OCI-LY3 (cell line): Measurements from ENCODE around the gene KCNAB3.

Experiments used
- H2AFZ ChIP-seq: fragments of 200-600, 300-600 bp; shearing (Covaris generic); 2 replicates; pipeline ENCODE4 v1.6.0; 2014; ENCODE audit warnings: antibody characterized with exemption, low read depth, low read length
- H3K27ac ChIP-seq: fragments of 200-600, 300-600 bp; sonication (generic); 2 replicates; pipeline ENCODE4 v1.5.1; 2014; ENCODE audit warnings: mild to moderate bottlenecking, low read length, moderate library complexity, mixed read lengths
- H3K27me3 ChIP-seq: fragments of 200-600, 300-600 bp; sonication (generic); 2 replicates; pipeline ENCODE4 v1.6.1; 2014; ENCODE audit warnings: low read depth, low read length, mixed read lengths
- H3K36me3 ChIP-seq: fragments of 200-600, 300-600 bp; sonication (generic); replicated peaks from 2 replicates; pipeline ENCODE3; 2014; ENCODE audit warnings: low read depth, low read length, mixed read lengths
- H3K4me1 ChIP-seq: fragments of 300-600, 200-600 bp; sonication (generic); 2 replicates; pipeline ENCODE4 v1.6.1; 2014; ENCODE audit warnings: low read length, mixed read lengths
- H3K4me2 ChIP-seq: fragments of 200-600, 300-600 bp; sonication (generic); 2 replicates; pipeline ENCODE4 v1.6.1; 2014; ENCODE audit warnings: low read length, mixed read lengths
- H3K4me3 ChIP-seq: fragments of 300-600, 200-600 bp; sonication (generic); 2 replicates; pipeline ENCODE4 v1.5.1; 2014; ENCODE audit warnings: antibody characterized with exemption, mild to moderate bottlenecking, low read length, moderate library complexity
- H3K79me2 ChIP-seq: fragments of 300-600, 200-600 bp; shearing (Covaris generic); 2 replicates; pipeline ENCODE4 v1.6.1; 2014; ENCODE audit warnings: mild to moderate bottlenecking, low read length, mixed read lengths
- H3K9ac ChIP-seq: fragments of 300-600, 200-600 bp; shearing (Covaris generic); 2 replicates; pipeline ENCODE4 v1.6.0; 2014; ENCODE audit warnings: mild to moderate bottlenecking, low read length, moderate library complexity
- H3K9me3 ChIP-seq: fragments of 200-600, 300-600 bp; shearing (Covaris generic); 2 replicates; pipeline ENCODE4 v1.6.1; 2014; ENCODE audit warnings: low read length, mixed read lengths; ENCODE audit not compliant: insufficient read depth
- H4K20me1 ChIP-seq: fragments of 200-600, 300-600 bp; sonication (generic); 2 replicates; pipeline ENCODE4 v1.6.1; 2016; ENCODE audit warnings: low read length, mixed read lengths; ENCODE audit not compliant: insufficient read depth
- EZH2phosphoT487 ChIP-seq: fragments of 200-600 bp; shearing (Covaris generic); IDR thresholded peaks from 2 replicates; pipeline ENCODE4 v1.6.1; 2018; ENCODE audit warnings: antibody characterized with exemption, mixed run types, low read depth
- TF ChIP-seq, protein P1 (sequence below): fragments of 200-600, 300-600 bp; sonication (generic); IDR thresholded peaks from 2 replicates; pipeline ENCODE4 v1.5.1; 2014; ENCODE audit warnings: antibody characterized with exemption, low read length, low read depth

Gene KCNAB3

DNA sequence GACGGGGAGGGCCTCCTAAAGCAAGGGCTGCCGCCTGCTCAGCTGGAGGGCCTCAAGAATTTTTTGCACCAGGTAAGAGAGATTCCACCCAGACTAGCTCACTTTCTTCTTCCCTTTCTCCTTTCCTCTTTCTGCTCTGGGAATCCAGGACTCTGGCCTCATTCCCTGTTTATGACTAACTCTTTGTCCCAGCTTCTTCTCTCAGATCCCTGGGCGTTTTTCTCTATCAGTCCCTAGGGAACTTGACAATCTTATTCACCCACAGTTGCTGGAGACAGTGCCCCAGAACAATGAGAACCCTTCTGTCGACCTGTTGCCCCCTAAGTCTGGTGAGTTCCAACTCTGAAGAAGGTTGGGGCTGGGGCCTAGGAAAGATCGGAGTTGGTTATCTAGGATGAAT is 18.0 kb upstream of the KCNAB3 start:
- H3K9ac ChIP-seq: no peak overlapping the region
- H3K4me3 ChIP-seq: no peak overlapping the region
- H3K4me2 ChIP-seq: no peak overlapping the region
- H3K36me3 ChIP-seq: peaks cover 31% of the 10 kb centered on the region
- no peak overlapping the region for H3K27ac ChIP-seq
- H3K4me1 ChIP-seq: peaks cover 19% of the 10 kb centered on the region
- TF ChIP-seq EZH2phosphoT487: no peak
- H3K79me2 ChIP-seq: no peaks in the 10 kb centered on the region
- no peaks in the 10 kb centered on the region for H3K9me3 ChIP-seq
- no peak overlapping the region for H2AFZ ChIP-seq
- no peaks in the 10 kb centered on the region for H4K20me1 ChIP-seq
- H3K27me3 ChIP-seq: no peaks in the 10 kb centered on the region

DNA sequence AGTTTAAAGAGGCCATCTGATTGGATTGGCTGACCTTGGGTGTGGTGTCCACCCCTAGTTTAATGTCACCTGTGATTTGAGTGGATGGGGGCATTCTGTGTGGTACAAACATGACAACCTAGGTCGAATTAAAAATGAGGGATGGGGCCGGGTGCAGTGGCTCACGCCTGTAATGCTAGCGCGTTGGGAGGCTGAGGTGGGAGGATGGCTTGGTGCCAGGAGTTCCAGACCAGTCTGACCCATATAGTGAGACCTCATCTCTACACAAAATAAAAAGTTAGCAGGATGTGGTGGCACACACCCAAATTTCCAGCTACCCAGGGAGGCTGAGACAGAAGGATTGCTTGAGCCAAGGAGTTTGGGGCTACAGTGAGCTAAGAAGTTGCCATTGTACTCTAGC is 16.8 kb upstream of the KCNAB3 start:
- Histone ChIP-seq H3K4me3 (no peak overlapping the region), H3K36me3 (peaks cover 31% of the 10 kb centered on the region), H3K27ac (no peak overlapping the region), H3K9me3 (no peaks in the 10 kb centered on the region), H3K4me2 (no peak overlapping the region), H3K4me1 (peaks cover 12% of the 10 kb centered on the region), H2AFZ (no peak overlapping the region), H3K9ac (no peak overlapping the region), H4K20me1 (no peaks in the 10 kb centered on the region), H3K79me2 (no peaks in the 10 kb centered on the region), H3K27me3 (no peaks in the 10 kb centered on the region)
- no peak for TF ChIP-seq EZH2phosphoT487
- TF ChIP-seq, protein P1, sequence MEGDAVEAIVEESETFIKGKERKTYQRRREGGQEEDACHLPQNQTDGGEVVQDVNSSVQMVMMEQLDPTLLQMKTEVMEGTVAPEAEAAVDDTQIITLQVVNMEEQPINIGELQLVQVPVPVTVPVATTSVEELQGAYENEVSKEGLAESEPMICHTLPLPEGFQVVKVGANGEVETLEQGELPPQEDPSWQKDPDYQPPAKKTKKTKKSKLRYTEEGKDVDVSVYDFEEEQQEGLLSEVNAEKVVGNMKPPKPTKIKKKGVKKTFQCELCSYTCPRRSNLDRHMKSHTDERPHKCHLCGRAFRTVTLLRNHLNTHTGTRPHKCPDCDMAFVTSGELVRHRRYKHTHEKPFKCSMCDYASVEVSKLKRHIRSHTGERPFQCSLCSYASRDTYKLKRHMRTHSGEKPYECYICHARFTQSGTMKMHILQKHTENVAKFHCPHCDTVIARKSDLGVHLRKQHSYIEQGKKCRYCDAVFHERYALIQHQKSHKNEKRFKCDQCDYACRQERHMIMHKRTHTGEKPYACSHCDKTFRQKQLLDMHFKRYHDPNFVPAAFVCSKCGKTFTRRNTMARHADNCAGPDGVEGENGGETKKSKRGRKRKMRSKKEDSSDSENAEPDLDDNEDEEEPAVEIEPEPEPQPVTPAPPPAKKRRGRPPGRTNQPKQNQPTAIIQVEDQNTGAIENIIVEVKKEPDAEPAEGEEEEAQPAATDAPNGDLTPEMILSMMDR: no peak

DNA sequence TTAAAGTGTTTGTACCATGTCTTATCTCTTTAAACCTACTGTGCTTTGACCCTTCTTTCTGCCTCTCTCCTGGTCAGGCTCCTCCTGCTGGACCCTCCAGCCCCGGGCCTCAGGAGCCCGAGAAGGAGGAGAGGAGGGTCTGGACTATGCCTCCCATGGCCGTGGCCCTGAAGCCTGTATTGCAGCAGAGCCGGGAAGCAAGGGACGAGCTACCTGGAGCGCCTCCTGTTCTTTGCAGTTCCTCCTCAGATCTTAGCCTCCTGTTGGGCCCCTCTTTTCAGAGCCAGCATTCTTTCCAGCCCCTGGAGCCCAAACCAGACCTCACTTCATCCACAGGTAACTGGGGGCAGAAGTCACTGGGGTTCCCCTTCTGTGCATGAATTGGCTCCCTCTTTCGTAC is 16.0 kb upstream of the KCNAB3 start:
- no peak overlapping the region for H3K4me2 ChIP-seq
- H3K27ac ChIP-seq: no peak overlapping the region
- no peak for TF ChIP-seq EZH2phosphoT487
- TF ChIP-seq, protein P1: no peak
- no peaks in the 10 kb centered on the region for H4K20me1 ChIP-seq
- peaks cover 7% of the 10 kb centered on the region; the same call in 1 of the 2 replicates for H3K4me1 ChIP-seq
- peaks cover 31% of the 10 kb centered on the region for H3K36me3 ChIP-seq
- no peak overlapping the region for H3K9ac ChIP-seq
- H3K79me2 ChIP-seq: no peaks in the 10 kb centered on the region
- no peak overlapping the region for H3K4me3 ChIP-seq
- H3K9me3 ChIP-seq: no peaks in the 10 kb centered on the region
- no peaks in the 10 kb centered on the region for H3K27me3 ChIP-seq
- H2AFZ ChIP-seq: no peak overlapping the region

DNA sequence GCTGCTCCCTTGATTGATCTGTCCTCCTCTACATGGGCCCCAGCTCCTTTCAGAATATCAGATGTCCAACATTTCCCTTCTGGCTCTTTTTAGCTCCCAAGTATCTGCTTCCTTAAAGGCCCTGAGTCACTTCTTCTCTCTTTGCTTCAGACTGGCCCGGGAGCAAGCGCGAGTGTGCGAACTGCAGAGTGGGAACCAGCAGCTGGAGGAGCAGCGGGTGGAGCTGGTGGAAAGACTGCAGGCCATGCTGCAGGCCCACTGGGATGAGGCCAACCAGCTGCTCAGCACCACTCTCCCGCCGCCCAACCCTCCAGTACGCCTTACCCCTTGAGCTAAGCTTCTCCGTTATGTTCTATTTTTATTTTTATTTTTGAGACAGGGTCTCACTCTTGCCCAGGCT is 14.7 kb upstream of the KCNAB3 start:
- Histone ChIP-seq H3K4me3 (no peak overlapping the region), H4K20me1 (no peaks in the 10 kb centered on the region), H3K36me3 (peaks cover 30% of the 10 kb centered on the region), H3K4me1 (peaks cover 7% of the 10 kb centered on the region; the same call in 1 of the 2 replicates), H3K9me3 (no peaks in the 10 kb centered on the region), H3K27ac (no peak overlapping the region), H3K79me2 (no peaks in the 10 kb centered on the region), H3K27me3 (no peaks in the 10 kb centered on the region), H3K9ac (no peak overlapping the region), H3K4me2 (no peak overlapping the region), H2AFZ (no peak overlapping the region)
- TF ChIP-seq, protein P1: no peak
- TF ChIP-seq EZH2phosphoT487: no peak

DNA sequence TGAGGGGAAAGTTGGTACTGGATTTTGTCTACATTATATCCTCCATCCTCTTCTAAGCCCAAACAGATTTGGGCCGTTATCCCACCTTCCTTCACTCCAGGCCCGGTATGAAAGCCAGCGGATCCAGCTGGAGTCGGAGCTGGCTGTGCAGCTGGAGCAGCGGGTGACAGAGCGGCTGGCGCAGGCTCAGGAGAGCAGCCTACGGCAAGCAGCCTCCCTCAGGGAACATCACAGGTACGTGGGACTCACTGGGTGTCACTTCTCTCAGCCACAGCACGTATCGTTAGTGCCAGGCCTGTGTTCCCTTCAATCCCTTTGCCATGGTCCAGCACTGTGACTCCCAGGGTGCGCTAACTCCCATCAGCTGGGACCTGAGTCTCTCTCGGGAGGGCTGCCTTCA is 13.6 kb upstream of the KCNAB3 start:
- H4K20me1 ChIP-seq: no peaks in the 10 kb centered on the region
- H3K4me1 ChIP-seq: peaks cover 7% of the 10 kb centered on the region; the same call in 1 of the 2 replicates
- no peak overlapping the region for H3K9ac ChIP-seq
- no peak overlapping the region for H3K27ac ChIP-seq
- no peak overlapping the region for H3K4me3 ChIP-seq
- peaks cover 32% of the 10 kb centered on the region for H3K36me3 ChIP-seq
- H3K27me3 ChIP-seq: no peaks in the 10 kb centered on the region
- no peak overlapping the region for H3K4me2 ChIP-seq
- no peak overlapping the region for H2AFZ ChIP-seq
- no peaks in the 10 kb centered on the region for H3K9me3 ChIP-seq
- H3K79me2 ChIP-seq: no peaks in the 10 kb centered on the region
- TF ChIP-seq, protein P1: no peak
- no peak for TF ChIP-seq EZH2phosphoT487
